Measurements from ENCODE around the gene MACROD1.

MACROD1 gene

GRCh38 chr11:64052436-64052835 lies 113.5 kb downstream of the MACROD1 start:
- H4K20me1 ChIP-seq (ENCODE audit: low read depth, low read length) = no peaks in the 10 kb centered on the region
- H3K9ac ChIP-seq (ENCODE audit: low read length) = no peak overlapping the region
- H3K4me2 ChIP-seq (ENCODE audit: low read depth, low read length, poor library complexity, severe bottlenecking) = no peak overlapping the region

GRCh38 chr11:64051297-64051696 lies 114.6 kb downstream of the MACROD1 start:
- TF ChIP-seq CTCF (IDR thresholded peaks at IDR 0.05; ENCODE audit: insufficient read depth, low read length, poor library complexity, severe bottlenecking) = no peak
- TF ChIP-seq EZH2phosphoT487 (conservative IDR thresholded peaks at IDR 0.05; ENCODE audit: low read length) = no peak
- H3K36me3 ChIP-seq (ENCODE audit: low read length) = no peaks in the 10 kb centered on the region
- H2AFZ ChIP-seq (ENCODE audit: low read depth, low read length, severe bottlenecking) = no peak overlapping the region
- no peak overlapping the region for H3K9ac ChIP-seq (ENCODE audit: low read length)
- no peaks in the 10 kb centered on the region for H3K79me2 ChIP-seq (ENCODE audit: insufficient read depth, low read length)
- no peak overlapping the region for H3K27ac ChIP-seq (ENCODE audit: low read depth, low read length)
- no peaks in the 10 kb centered on the region for H3K9me3 ChIP-seq (ENCODE audit: insufficient read depth, low read length)
- no peak overlapping the region for H3K4me3 ChIP-seq (ENCODE audit: insufficient read depth, low read length, poor library complexity, severe bottlenecking)
- no peak overlapping the region for H3K4me2 ChIP-seq (ENCODE audit: low read depth, low read length, poor library complexity, severe bottlenecking)
- H3F3A ChIP-seq (ENCODE audit: insufficient read depth) = no peaks in the 10 kb centered on the region
- no peaks in the 10 kb centered on the region for H4K20me1 ChIP-seq (ENCODE audit: low read depth, low read length)
- H3K27me3 ChIP-seq (ENCODE audit: low read length) = no peaks in the 10 kb centered on the region
- H3K9me2 ChIP-seq (replicated peaks; ENCODE audit: insufficient read depth, low read length) = no peaks in the 10 kb centered on the region

More at GRCh38 chr11:64052436-64052835, 113.5 kb downstream of the MACROD1 start:
- Histone ChIP-seq H3K4me3 (ENCODE audit: insufficient read depth, low read length, poor library complexity, severe bottlenecking) (no peak overlapping the region), H3K9me3 (ENCODE audit: insufficient read depth, low read length) (no peaks in the 10 kb centered on the region), H2AFZ (ENCODE audit: low read depth, low read length, severe bottlenecking) (no peak overlapping the region), H3K27me3 (ENCODE audit: low read length) (no peaks in the 10 kb centered on the region), H3F3A (ENCODE audit: insufficient read depth) (no peaks in the 10 kb centered on the region), H3K9me2 (replicated peaks; ENCODE audit: insufficient read depth, low read length) (no peaks in the 10 kb centered on the region), H3K79me2 (ENCODE audit: insufficient read depth, low read length) (no peaks in the 10 kb centered on the region), H3K27ac (ENCODE audit: low read depth, low read length) (no peak overlapping the region), H3K36me3 (ENCODE audit: low read length) (no peaks in the 10 kb centered on the region)
- TF ChIP-seq CTCF (IDR thresholded peaks at IDR 0.05; ENCODE audit: insufficient read depth, low read length, poor library complexity, severe bottlenecking) = no peak
- TF ChIP-seq EZH2phosphoT487 (conservative IDR thresholded peaks at IDR 0.05; ENCODE audit: low read length) = no peak

- TF ChIP-seq CTCF (IDR thresholded peaks at IDR 0.05; ENCODE audit: insufficient read depth, low read length, poor library complexity, severe bottlenecking) = no peak
- no peak for TF ChIP-seq EZH2phosphoT487 (conservative IDR thresholded peaks at IDR 0.05; ENCODE audit: low read length)
- Histone ChIP-seq H2AFZ (ENCODE audit: low read depth, low read length, severe bottlenecking) (no peak overlapping the region), H3K27me3 (ENCODE audit: low read length) (no peaks in the 10 kb centered on the region), H3K36me3 (ENCODE audit: low read length) (no peaks in the 10 kb centered on the region), H3K9me3 (ENCODE audit: insufficient read depth, low read length) (no peaks in the 10 kb centered on the region), H3K27ac (ENCODE audit: low read depth, low read length) (no peak overlapping the region), H3K9me2 (replicated peaks; ENCODE audit: insufficient read depth, low read length) (no peaks in the 10 kb centered on the region), H3K9ac (ENCODE audit: low read length) (no peak overlapping the region), H4K20me1 (ENCODE audit: low read depth, low read length) (no peaks in the 10 kb centered on the region), H3K4me2 (ENCODE audit: low read depth, low read length, poor library complexity, severe bottlenecking) (no peak overlapping the region), H3K79me2 (ENCODE audit: insufficient read depth, low read length) (no peaks in the 10 kb centered on the region), H3F3A (ENCODE audit: insufficient read depth) (no peaks in the 10 kb centered on the region), H3K4me3 (ENCODE audit: insufficient read depth, low read length, poor library complexity, severe bottlenecking) (no peak overlapping the region)
Observed at GRCh38 chr11:64049509-64049908, 116.4 kb downstream of the MACROD1 start.
